Endometrium (tissue), 2 donors: Measurements from ENCODE around the gene IZUMO1R.
"Not testable (repeated sequence)": the region's sequence is repeated elsewhere in the genome, so short reads cannot be mapped to it uniquely, and the experiment has no call there.

Source experiments
- FAIRE-seq: peaks from 2 replicates; lab custom pipeline; 2012; peaks lifted over from hg19 to GRCh38; lab: Jason Lieb, UNC
- donor health status: control.
- donor health status: control.

The IZUMO1R gene

DNA sequence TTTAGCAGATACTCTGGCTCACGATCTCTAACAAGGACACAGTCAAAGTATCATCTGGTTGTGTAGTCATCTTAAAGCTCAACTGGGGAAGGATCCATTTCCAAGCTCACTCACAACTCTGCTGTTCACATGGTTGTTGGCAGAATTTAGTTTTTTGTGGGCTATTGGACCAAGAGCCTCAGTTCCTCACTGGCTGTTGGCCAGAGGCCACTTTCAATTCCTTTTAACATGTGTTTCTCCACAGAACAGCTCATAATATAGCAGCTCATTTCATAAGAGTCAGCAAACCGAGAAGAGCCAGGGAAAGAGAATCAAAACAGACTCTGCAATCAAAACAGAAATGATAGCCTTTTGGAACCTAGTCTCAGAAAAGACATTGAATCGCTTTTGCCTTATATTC, 22.6 kb downstream of the IZUMO1R start:
- FAIRE-seq, result no peak

DNA sequence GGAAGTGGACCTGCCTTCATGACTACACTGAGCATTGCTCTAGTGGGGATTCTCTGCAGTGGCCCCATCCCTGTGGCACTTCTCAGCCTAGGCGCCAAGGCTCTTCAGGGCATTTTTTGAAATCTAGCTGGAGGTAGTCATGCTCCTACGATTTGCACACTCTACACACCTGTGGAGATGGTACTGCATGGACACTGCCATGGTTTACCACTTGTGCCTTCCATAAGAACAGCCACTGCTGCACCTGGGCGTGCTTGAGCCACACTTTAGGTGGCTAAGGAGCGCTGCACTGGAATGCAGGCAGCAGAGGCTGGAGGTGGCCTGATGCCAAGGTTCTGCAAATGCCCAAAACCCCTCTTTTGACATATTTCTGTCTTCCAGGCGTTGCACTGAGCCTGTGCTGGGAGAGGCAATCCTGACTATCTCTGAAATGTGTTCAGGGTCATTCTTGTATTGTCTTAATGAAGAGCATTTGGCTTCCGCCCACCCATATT, 24.3 kb downstream of the IZUMO1R start:
- FAIRE-seq, result no peak

DNA sequence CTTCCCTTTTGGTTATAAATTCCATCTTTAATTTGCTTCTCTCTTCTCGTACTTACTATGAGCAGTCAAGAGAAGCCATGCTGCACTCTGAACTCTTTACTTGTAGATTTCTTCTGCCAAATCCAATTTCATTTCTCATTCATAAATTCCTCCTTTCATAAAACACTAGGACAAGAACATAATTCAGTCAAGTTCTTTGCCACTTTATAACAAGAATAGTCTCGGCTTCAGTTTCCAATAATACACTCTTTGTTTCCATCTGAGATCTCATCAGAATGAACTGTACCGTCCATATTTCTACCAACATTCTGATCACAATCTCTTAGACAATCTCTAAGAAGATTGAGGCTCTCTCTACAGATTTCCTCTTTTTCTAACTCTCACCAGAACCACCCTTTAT, 25.1 kb downstream of the IZUMO1R start:
- no peak for FAIRE-seq

DNA sequence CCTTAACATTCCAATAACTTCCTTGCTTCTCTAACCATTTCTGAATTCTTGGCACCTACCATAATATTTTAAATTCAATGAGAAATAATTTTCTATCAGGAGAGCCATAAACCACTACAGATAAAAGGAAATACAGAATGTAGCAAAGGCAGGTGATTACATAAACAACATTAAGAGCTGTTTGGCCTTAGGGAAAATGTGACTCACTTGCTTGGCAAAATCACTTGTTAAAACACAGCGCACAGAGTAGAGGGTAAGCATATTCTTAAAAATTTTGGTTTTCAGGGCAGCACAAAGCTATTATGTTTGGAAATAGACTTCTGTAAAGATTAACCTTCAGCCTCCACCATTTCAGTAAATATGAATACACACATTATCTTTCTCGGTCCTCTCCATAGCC, 26.4 kb downstream of the IZUMO1R start:
- FAIRE-seq, result no peak

DNA sequence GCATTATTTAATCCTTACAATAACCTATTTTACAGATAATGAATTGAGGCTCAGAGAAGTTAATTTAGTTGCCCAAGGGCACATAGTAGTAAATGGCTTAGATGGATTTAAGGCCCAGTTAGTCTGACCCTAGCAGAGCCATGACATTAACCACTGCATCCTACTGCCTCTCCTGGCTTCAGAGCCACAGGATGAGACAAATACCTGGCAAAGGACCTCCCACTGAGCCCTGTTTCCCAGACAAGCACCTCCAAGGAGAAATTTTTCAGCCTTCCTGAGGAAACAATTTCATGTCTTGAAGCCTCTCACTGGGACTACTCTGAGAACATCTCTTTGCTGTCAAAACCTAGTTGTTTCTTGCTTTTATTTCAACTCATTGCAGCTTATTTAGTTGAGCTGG, 28.4 kb downstream of the IZUMO1R start:
- FAIRE-seq, result no peak

DNA sequence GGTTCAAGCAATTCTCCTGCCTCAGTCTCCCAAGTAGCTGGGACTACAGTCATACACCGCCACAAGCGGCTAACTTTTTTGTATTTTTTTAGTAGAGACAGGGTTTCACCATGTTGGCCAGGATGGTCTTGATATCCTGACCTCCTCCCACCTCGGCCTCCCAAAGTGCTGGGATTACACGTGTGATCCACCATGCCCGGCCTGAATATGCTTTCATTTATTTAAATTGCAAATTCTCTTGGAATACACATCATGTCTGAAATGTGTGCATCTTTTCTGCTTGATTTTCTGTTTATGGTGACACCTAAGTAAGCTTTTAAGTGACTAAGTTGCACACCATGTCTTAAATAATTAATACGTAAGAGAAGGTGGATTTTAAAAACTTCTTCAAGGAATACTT, 31.7 kb downstream of the IZUMO1R start:
- FAIRE-seq, result no peak

DNA sequence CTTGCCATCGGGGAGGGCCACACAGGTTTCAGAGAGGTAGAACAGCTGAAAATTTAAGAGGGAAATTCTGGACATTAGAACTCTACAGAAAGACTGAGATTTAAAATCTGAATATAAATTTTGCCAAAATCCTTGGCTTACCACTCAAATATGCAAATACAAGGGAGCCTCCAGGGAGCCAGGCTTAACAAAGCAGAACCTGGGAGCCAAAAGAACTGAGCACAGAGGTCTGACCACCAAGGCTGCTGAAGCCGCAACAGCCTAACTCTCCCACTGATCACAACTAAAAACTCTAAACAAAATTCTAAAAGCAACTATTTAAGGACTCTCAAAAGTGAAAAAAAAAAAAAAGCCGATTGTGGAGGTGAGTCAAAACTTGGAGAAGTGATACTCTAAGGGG, 34.3 kb downstream of the IZUMO1R start:
- FAIRE-seq, result no peak

DNA sequence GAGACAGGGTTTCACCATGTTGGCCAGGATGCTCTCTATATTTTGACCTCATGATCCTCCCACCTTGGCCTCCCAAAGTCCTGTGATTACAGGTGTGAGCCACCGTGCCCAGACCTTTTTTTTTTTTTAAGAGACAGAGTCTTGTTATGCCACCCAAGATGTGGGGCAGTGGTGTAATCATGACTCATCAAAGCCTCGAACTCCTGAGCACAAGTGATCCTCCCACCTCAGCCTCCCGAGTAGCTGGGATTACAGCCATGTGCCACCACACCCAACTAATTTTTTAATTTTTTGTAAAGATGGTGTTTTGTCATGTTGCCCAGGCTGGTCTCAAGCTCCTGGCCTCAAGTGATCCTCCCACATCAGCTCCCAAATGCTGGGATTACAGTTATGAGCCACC, 37.9 kb downstream of the IZUMO1R start:
- FAIRE-seq, result no peak

DNA sequence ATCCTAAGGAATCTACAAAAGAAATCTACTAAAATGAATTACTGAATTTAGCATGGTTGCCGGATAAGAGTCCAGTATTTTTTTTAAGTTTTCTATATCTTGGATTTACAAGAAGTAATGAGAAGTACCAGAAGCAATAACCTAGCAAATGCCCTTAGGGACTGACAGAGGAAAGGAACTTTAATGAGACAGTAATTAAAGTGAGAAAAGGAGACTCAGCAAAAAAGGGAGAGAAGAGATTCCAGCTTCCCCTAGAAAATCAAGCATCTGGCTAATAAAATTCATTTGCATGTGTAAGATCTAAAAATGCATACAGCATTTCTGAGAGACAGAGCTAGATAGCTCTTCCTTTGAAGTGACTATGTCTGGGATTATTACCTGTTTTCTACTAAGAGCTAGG, 39.1 kb downstream of the IZUMO1R start:
- no peak for FAIRE-seq

DNA sequence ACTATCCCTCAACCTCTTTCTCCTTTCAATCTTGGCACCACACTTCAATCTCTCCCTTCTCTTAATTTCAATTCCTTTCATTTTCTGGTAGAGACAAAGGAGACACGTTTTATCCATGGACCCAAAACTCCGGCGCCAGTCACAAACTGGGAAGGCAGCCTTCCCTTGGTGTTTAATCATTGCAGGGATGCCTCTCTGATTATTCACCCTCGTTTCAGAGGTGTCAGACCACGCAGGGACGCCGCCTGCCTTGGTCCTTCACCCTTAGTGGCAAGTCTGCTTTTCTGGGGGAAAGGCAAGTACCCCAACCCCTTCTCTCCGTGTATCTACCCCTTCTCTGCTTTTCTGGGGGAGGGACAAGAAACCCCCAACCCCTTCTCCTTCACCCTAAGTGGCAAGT, 41.9 kb downstream of the IZUMO1R start:
- FAIRE-seq, result not testable (repeated sequence)

DNA sequence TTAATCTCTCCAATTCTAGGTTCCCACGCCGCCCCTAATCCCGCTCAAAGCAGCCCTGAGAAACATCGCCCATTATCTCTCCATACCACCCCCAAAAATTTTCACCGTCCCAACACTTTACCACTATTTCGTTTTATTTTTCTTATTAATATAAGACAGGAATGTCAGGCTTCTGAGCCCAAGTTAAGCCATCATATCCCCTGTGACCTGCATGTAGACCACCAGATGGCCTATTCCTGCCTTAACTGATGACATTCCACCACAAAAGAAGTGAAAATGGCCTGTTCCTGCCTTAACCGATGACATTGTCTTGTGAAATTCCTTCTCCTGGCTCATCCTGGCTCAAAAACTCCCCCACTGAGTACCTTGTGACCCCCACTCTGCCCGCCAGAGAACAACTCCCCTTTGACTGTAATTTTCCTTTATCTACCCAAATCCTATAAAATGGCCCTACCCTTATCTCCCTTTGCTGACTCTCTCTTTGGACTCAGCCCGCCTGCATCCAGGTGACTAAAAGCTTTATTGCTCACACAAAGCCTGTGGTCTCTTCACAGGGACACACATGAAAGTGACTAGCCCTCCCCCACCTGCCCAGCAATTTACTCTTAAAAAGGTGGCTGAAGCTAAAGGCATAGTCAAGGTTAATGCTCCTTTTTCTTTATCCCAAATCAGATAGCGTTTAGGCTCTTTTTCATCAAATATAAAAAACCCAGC, 46.6 kb downstream of the IZUMO1R start:
- FAIRE-seq, result not testable (repeated sequence)
